Endothelial cell of umbilical vein (primary cell): ENCODE measurements around the gene SYT6. TPM values are rescaled to one million over a fixed set of nuclear protein-coding genes. Genes with fewer than 3 reads are reported as not detected.

Experiments
- BruUV-seq: library from RNA; stranded (reverse); fragments of 400-500 nt; replicated peaks from 2 replicates; lab custom pipeline; 2021; lab: Mats Ljungman, UMichigan
- CTCF ChIA-PET: fragments of 300-600, 350-600 bp; sonication (Branson Sonifier 250); formaldehyde crosslinking; loops from one replicate; lab custom pipeline; 2021; ENCODE audit warnings: antibody characterized with exemption, inconsistent platforms; lab: Charles Lee
- POLR2A ChIA-PET: fragments of 300-600, 350-600 bp; sonication (Branson Sonifier 250); formaldehyde crosslinking; loops from one replicate; lab custom pipeline; 2021; ENCODE audit warnings: antibody characterized with exemption, inconsistent platforms; lab: Charles Lee
- DNase-seq: peaks from one replicate; pipeline ENCODE4 v3.0.0-alpha.2; 2011; ENCODE audit warnings: low read depth, low spot score
- FAIRE-seq: peaks from 2 replicates; lab custom pipeline; 2011; peaks lifted over from hg19 to GRCh38; lab: Jason Lieb, UNC
- H2AFZ ChIP-seq: 2 replicates; pipeline ENCODE4 v1.6.0; 2012; ENCODE audit warnings: low read depth, low read length, control low read depth, inconsistent platforms
- H3K27ac ChIP-seq: 2 replicates; pipeline ENCODE4 v1.5.1; 2011; ENCODE audit warnings: low read depth, mild to moderate bottlenecking, control low read depth, low read length, moderate library complexity; ENCODE audit not compliant: insufficient read depth
- H3K27me3 ChIP-seq, 2 experiments: 2 replicates each; pipeline versions ENCODE4 v1.6.0 to v1.6.1; 2011; ENCODE audit warnings: low read length in 2 of 2, mixed read lengths in 1 of 2; ENCODE audit not compliant: control insufficient read depth in 2 of 2, insufficient read depth in 2 of 2
- H3K36me3 ChIP-seq, 2 experiments: 2 replicates in 1 of 2; 3 replicates in 1 of 2; pipeline ENCODE4 v1.5.1; 2011; ENCODE audit warnings: low read length in 2 of 2, mild to moderate bottlenecking in 1 of 2, moderate library complexity in 1 of 2; ENCODE audit not compliant: control insufficient read depth in 2 of 2, insufficient read depth in 2 of 2; ENCODE audit errors: extremely low read depth in 1 of 2
- H3K4me1 ChIP-seq: 3 replicates; pipeline ENCODE4 v1.5.1; 2011; ENCODE audit warnings: mild to moderate bottlenecking, low read length; ENCODE audit not compliant: control insufficient read depth, insufficient read depth; ENCODE audit errors: extremely low read depth
- H3K4me2 ChIP-seq: 2 replicates; pipeline ENCODE4 v1.6.1; 2011; ENCODE audit warnings: low read length, control low read depth, mixed read lengths; ENCODE audit not compliant: insufficient read depth
- H3K4me3 ChIP-seq, 3 experiments: fragments of 200-600 bp in 1 of 3; sonication (generic), shearing (Covaris generic) in 1 of 3; replicated peaks in 1 of 3; 2 replicates each; pipeline ENCODE4 v1.5.1; 2011 to 2016; ENCODE audit warnings: control low read depth in 3 of 3, low read length in 3 of 3, mild to moderate bottlenecking in 2 of 3, inconsistent platforms in 1 of 3, low read depth in 1 of 3, moderate library complexity in 1 of 3; ENCODE audit not compliant: insufficient read depth in 1 of 3
- H3K79me2 ChIP-seq: 2 replicates; pipeline ENCODE4 v1.6.0; 2012; ENCODE audit warnings: low read length, inconsistent platforms; ENCODE audit not compliant: control insufficient read depth, insufficient read depth
- H3K9ac ChIP-seq: replicated peaks from 2 replicates; pipeline ENCODE3; 2011; ENCODE audit warnings: low read length, control low read depth; ENCODE audit not compliant: insufficient read depth; ENCODE audit errors: extremely low read depth
- H3K9me1 ChIP-seq: replicated peaks from 3 replicates; pipeline ENCODE4 v1.6.0; 2011; ENCODE audit warnings: mild to moderate bottlenecking, low read length; ENCODE audit not compliant: control insufficient read depth, insufficient read depth; ENCODE audit errors: extremely low read depth
- H3K9me3 ChIP-seq: replicated peaks from 2 replicates; pipeline ENCODE4 v1.5.1; 2012; ENCODE audit warnings: low read length, inconsistent platforms; ENCODE audit not compliant: control insufficient read depth, insufficient read depth
- H4K20me1 ChIP-seq: replicated peaks from 2 replicates; pipeline ENCODE3; 2011; ENCODE audit warnings: mild to moderate bottlenecking, low read length; ENCODE audit not compliant: control insufficient read depth, insufficient read depth; ENCODE audit errors: extremely low read depth
- CTCF ChIP-seq, 2 donors: IDR thresholded peaks; 1 replicate in 1 of 2; 2 replicates in 1 of 2; pipeline ENCODE4 v1.5.1; 2011; ENCODE audit warnings: low read length in 2 of 2, mild to moderate bottlenecking in 2 of 2, moderate library complexity in 2 of 2, control low read depth in 1 of 2, inconsistent platforms in 1 of 2, low read depth in 1 of 2; ENCODE audit not compliant: insufficient read depth in 1 of 2; ENCODE audit errors: extremely low read depth in 1 of 2
- EZH2 ChIP-seq: IDR thresholded peaks from 2 replicates; pipeline ENCODE4 v1.6.1; 2012; ENCODE audit warnings: borderline replicate concordance, low read depth, mild to moderate bottlenecking, moderate library complexity, low read length, inconsistent platforms; ENCODE audit not compliant: severe bottlenecking
- FOS ChIP-seq: IDR thresholded peaks from 2 replicates; pipeline ENCODE4 v1.6.1; 2011; ENCODE audit warnings: mild to moderate bottlenecking, low read length, moderate library complexity, borderline replicate concordance; ENCODE audit not compliant: insufficient read depth
- GATA2 ChIP-seq: IDR thresholded peaks from 2 replicates; pipeline ENCODE4 v1.7.0; 2011; ENCODE audit warnings: low read depth, mild to moderate bottlenecking, moderate library complexity, mixed read lengths, low read length; ENCODE audit not compliant: insufficient read length, insufficient read depth
- JUN ChIP-seq: IDR thresholded peaks from 2 replicates; pipeline ENCODE4 v1.6.1; 2011; ENCODE audit warnings: borderline replicate concordance, low read depth; ENCODE audit not compliant: insufficient read length, insufficient read depth
- MYC ChIP-seq: IDR thresholded peaks from one replicate; pipeline ENCODE4 v1.6.1; 2011; ENCODE audit warnings: mild to moderate bottlenecking, low read depth, low read length
- POLR2A ChIP-seq: IDR thresholded peaks from 2 replicates; pipeline ENCODE4 v1.6.1; 2012; ENCODE audit warnings: low read depth, mild to moderate bottlenecking, control low read depth, low read length
- POLR2AphosphoS5 ChIP-seq: IDR thresholded peaks from 2 replicates; pipeline ENCODE4 v1.6.1; 2012; ENCODE audit warnings: low read depth, mild to moderate bottlenecking, control low read depth, low read length, moderate library complexity; ENCODE audit not compliant: insufficient read depth
- dilution Hi-C: fragments of 300-500 bp; cut with MboI; formaldehyde crosslinking; loops from one replicate; pipeline ENCODE4 v1.15.0; 2019; ENCODE audit warnings: low sequenced_read_pairs; ENCODE audit not compliant: extremely low pct_ligation_motif_present
- intact Hi-C: fragments of 100-400 bp; cut with micrococcal nuclease; formaldehyde crosslinking; loops from one replicate; pipeline ENCODE4 v1.10.0; 2022
- polyA plus RNA-seq, 4 experiments: library from polyadenylated mRNA; depleted of rRNA in 3 of 4; stranded (reverse) in 3 of 4; unstranded in 1 of 4; fragments of >200 nt; gene quantifications; 2 replicates each; pipeline versions ENCODE4 v1.2.1 to v1.2.3, GENCODE V29; 2011 to 2012; ENCODE audit warnings: missing spikeins in 1 of 4
- total RNA-seq: library from RNA; stranded (reverse); gene quantifications from 2 replicates; pipeline ENCODE4 v1.2.3, GENCODE V29; 2021
- TF ChIP-seq, protein P1 (sequence below): IDR thresholded peaks from 2 replicates; pipeline ENCODE4 v1.6.1; 2011; ENCODE audit not compliant: insufficient read depth, insufficient read length

Gene SYT6
- total and polyA plus RNA-seq, 2 donors (not counting 3 experiments of a cell fraction or from before 2014, with no cell fraction given): 0.04 TPM; not detected in 1

GRCh38 chr1:114092186-114093062, 61.2 kb downstream of the SYT6 start:
- no peak overlapping the region for H3K9ac ChIP-seq
- intact Hi-C loops: no loop called here
- H3K27me3 ChIP-seq: peaks cover 0 to 2% of the 10 kb centered on the region in 2 experiments
- dilution Hi-C loops: no loop called here
- no peak overlapping the region for H3K27ac ChIP-seq
- BruUV-seq: no TSS peak
- no peaks in the 10 kb centered on the region for H3K9me3 ChIP-seq
- DNase-seq: no peak
- H4K20me1 ChIP-seq: no peaks in the 10 kb centered on the region
- POLR2A ChIA-PET: no interaction called here
- FAIRE-seq: no peak
- no peak overlapping the region for H2AFZ ChIP-seq
- no peaks in the 10 kb centered on the region for H3K4me1 ChIP-seq
- CTCF ChIA-PET: interaction anchor here (1.6 kb wide), 1 partner anchor 9 kb away, joined by 3 read pairs; no protein-coding TSS in a partner anchor
- no peaks in the 10 kb centered on the region for H3K36me3 ChIP-seq
- H3K4me3 ChIP-seq: no peak overlapping the region
- H3K4me2 ChIP-seq: no peak overlapping the region
- TF ChIP-seq JUN: no peak
- H3K9me1 ChIP-seq: no peaks in the 10 kb centered on the region
- H3K79me2 ChIP-seq: no peaks in the 10 kb centered on the region

DNA sequence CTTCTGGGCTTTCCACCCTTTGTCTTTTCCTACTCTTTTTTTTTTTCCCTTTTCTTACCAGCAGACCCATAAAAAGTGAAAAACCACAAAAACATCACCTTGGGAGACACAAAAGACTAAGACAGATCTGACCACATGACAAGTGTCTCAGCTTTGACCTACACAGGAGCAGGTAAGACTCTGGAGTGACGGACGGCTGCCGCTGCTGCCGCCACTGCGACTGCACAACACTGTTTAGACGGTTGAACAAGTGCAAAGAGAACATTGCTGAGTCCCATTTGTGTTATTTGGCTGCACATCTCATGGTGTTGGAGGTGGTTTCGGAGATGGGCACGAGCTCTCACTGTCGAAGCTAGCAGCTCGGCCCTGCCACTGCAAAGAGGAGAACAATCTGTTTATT, 62.0 kb downstream of the SYT6 start:
- H3K27me3 ChIP-seq: peaks cover 0 to 2% of the 10 kb centered on the region in 2 experiments
- H3K9ac ChIP-seq: no peak overlapping the region
- no peaks in the 10 kb centered on the region for H3K9me3 ChIP-seq
- BruUV-seq: no TSS peak
- H3K4me1 ChIP-seq: no peaks in the 10 kb centered on the region
- H3K79me2 ChIP-seq: no peaks in the 10 kb centered on the region
- ChIA-PET POLR2A (no interaction called here), CTCF (no interaction called here)
- dilution Hi-C loops (no loop called here), intact Hi-C loops (no loop called here)
- no peak overlapping the region for H3K4me3 ChIP-seq
- no peaks in the 10 kb centered on the region for H3K9me1 ChIP-seq
- no peaks in the 10 kb centered on the region for H3K36me3 ChIP-seq
- no peak overlapping the region for H3K4me2 ChIP-seq
- TF ChIP-seq JUN (no peak), POLR2A (no peak), FOS (no peak), MYC (no peak), GATA2 (no peak), CTCF (IDR thresholded peaks at IDR 0.05; ENCODE audit: extremely low read depth in 1 of 2, insufficient read depth in 1 of 2, low read depth in 1 of 2, low read length in 2 of 2) (no peak), POLR2AphosphoS5 (no peak), EZH2 (no peak)
- TF ChIP-seq, protein P1, sequence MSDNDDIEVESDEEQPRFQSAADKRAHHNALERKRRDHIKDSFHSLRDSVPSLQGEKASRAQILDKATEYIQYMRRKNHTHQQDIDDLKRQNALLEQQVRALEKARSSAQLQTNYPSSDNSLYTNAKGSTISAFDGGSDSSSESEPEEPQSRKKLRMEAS: no peak
- no peak overlapping the region for H3K27ac ChIP-seq
- no peaks in the 10 kb centered on the region for H4K20me1 ChIP-seq
- DNase-seq: no peak
- no peak for FAIRE-seq
- H2AFZ ChIP-seq: no peak overlapping the region
